Karpas-422 (cell line): ENCODE results near the gene POLR2I. TPM values are rescaled to one million over a fixed set of nuclear protein-coding genes. Genes with fewer than 3 reads are reported as not detected.
A peak's percentile ranks its signal among the peaks of the same experiment; 100 is the strongest.

Experiments
- DNase-seq: peaks from one replicate; pipeline ENCODE4 v3.0.0-alpha.2; 2015
- H2AFZ ChIP-seq: fragments of 200-600 bp; sonication (generic); 2 replicates; pipeline ENCODE4 v1.6.1; 2014; ENCODE audit warnings: antibody characterized with exemption, low read length, mixed read lengths
- H3K27ac ChIP-seq: fragments of 200-600 bp; sonication (generic); 2 replicates; pipeline ENCODE4 v1.5.1; 2014; ENCODE audit warnings: mild to moderate bottlenecking, low read length, moderate library complexity
- H3K27me3 ChIP-seq: fragments of 200-600 bp; sonication (generic); 2 replicates; pipeline ENCODE4 v1.6.1; 2014; ENCODE audit warnings: low read length, mixed read lengths
- H3K36me3 ChIP-seq: fragments of 200-600 bp; sonication (generic); 2 replicates; pipeline ENCODE4 v1.6.1; 2014; ENCODE audit warnings: low read length, mixed read lengths; ENCODE audit not compliant: insufficient read depth
- H3K4me1 ChIP-seq: fragments of 200-600 bp; sonication (generic); 2 replicates; pipeline ENCODE4 v1.6.1; 2014; ENCODE audit warnings: mild to moderate bottlenecking, low read length, mixed read lengths
- H3K4me2 ChIP-seq: fragments of 200-600 bp; sonication (generic); 2 replicates; pipeline ENCODE4 v1.6.1; 2014; ENCODE audit warnings: low read length, low read depth, mild to moderate bottlenecking; ENCODE audit not compliant: poor library complexity, severe bottlenecking
- H3K4me3 ChIP-seq: fragments of 200-600 bp; sonication (generic); 2 replicates; pipeline ENCODE4 v1.5.1; 2014; ENCODE audit warnings: mild to moderate bottlenecking, antibody characterized with exemption, low read length, mixed read lengths
- H3K79me2 ChIP-seq: fragments of 200-600 bp; sonication (generic); 2 replicates; pipeline ENCODE4 v1.6.1; 2014; ENCODE audit warnings: mild to moderate bottlenecking, low read length, mixed read lengths
- H3K9ac ChIP-seq: fragments of 200-600 bp; sonication (generic); 2 replicates; pipeline ENCODE4 v1.6.0; 2014; ENCODE audit warnings: low read length
- H3K9me2 ChIP-seq: fragments of 200-600 bp; sonication (generic), shearing (Covaris generic); replicated peaks from 2 replicates; pipeline ENCODE4 v1.6.0; 2014; ENCODE audit warnings: mild to moderate bottlenecking, low read length, moderate library complexity; ENCODE audit not compliant: insufficient read depth
- H3K9me3 ChIP-seq: fragments of 300-700, 200-600 bp; sonication (generic); 2 replicates; pipeline ENCODE4 v1.6.1; 2014; ENCODE audit warnings: low read length, mixed read lengths
- H4K20me1 ChIP-seq: fragments of 200-600 bp; sonication (generic); 2 replicates; pipeline ENCODE4 v1.6.1; 2014; ENCODE audit warnings: mild to moderate bottlenecking, antibody characterized with exemption, low read length, low read depth; ENCODE audit not compliant: insufficient read depth
- total RNA-seq: library from RNA; depleted of rRNA; stranded (reverse); fragments of >200 nt; shearing (Covaris generic); gene quantifications from 2 replicates; pipeline ENCODE4 v1.2.3, GENCODE V29; 2014; ENCODE audit warnings: low replicate concordance

The POLR2I gene
- total RNA-seq, 1 experiment from 2014 or later = 175 TPM

GRCh38 chr19:36120984-36121358 is 6.3 kb upstream of the POLR2I start:
- H3K4me2 ChIP-seq = no peak overlapping the region
- H3K4me1 ChIP-seq = peaks cover 9% of the 10 kb centered on the region
- no peak overlapping the region for H3K27ac ChIP-seq
- H3K9me3 ChIP-seq = no peaks in the 10 kb centered on the region
- no peaks in the 10 kb centered on the region for H4K20me1 ChIP-seq
- peaks cover 16% of the 10 kb centered on the region for H3K79me2 ChIP-seq
- no peak for DNase-seq
- no peak overlapping the region for H3K4me3 ChIP-seq
- no peaks in the 10 kb centered on the region for H3K9me2 ChIP-seq
- no peak overlapping the region for H2AFZ ChIP-seq
- H3K9ac ChIP-seq = no peak overlapping the region
- H3K36me3 ChIP-seq = peaks cover 5% of the 10 kb centered on the region; the same call in 1 of the 2 replicates
- no peaks in the 10 kb centered on the region for H3K27me3 ChIP-seq

- H3K4me2 ChIP-seq = no peak overlapping the region
- H3K9me3 ChIP-seq = no peaks in the 10 kb centered on the region
- H3K36me3 ChIP-seq = peaks cover 5% of the 10 kb centered on the region; the same call in 1 of the 2 replicates
- H3K27me3 ChIP-seq = no peaks in the 10 kb centered on the region
- H3K79me2 ChIP-seq = peaks cover 16% of the 10 kb centered on the region
- no peaks in the 10 kb centered on the region for H3K9me2 ChIP-seq
- H3K27ac ChIP-seq = no peak overlapping the region
- DNase-seq = no peak
- peaks cover 10% of the 10 kb centered on the region for H3K4me1 ChIP-seq
- H4K20me1 ChIP-seq = no peaks in the 10 kb centered on the region
- H3K4me3 ChIP-seq = no peak overlapping the region
- no peak overlapping the region for H3K9ac ChIP-seq
- no peak overlapping the region for H2AFZ ChIP-seq
Observed at GRCh38 chr19:36120092-36120983, 5.7 kb upstream of the POLR2I start.

DNA sequence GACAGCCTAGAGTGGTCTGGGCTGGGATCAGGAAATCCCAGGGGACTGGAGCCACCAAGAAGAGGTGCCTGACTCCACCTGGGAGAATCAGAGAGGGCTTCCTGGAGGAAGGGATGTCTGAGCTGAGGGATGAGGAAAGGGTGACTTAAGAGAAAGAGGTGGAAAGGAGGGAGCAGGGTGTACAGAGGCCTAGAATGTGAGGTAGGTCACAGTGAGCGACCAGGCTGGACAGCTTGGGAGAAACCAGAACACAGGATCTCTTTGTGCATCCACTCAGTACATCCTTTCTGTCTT is 1.6 kb upstream of the POLR2I start:
- Histone ChIP-seq H3K27me3 (no peaks in the 10 kb centered on the region), H3K4me1 (peaks cover 34% of the 10 kb centered on the region), H3K4me2 (peak overlapping the region; percentile 98), H3K36me3 (peaks cover 9% of the 10 kb centered on the region; the same call in 1 of the 2 replicates), H3K79me2 (peaks cover 25% of the 10 kb centered on the region), H3K9me3 (no peaks in the 10 kb centered on the region), H3K9ac (peak overlapping the region; percentile 79), H3K9me2 (no peaks in the 10 kb centered on the region), H3K4me3 (peak overlapping the region; percentile 86), H3K27ac (peak overlapping the region; percentile 85; the same call in 1 of the 2 replicates), H4K20me1 (peaks cover 23% of the 10 kb centered on the region; the same call in 1 of the 2 replicates), H2AFZ (no peak overlapping the region)
- no peak for DNase-seq

GRCh38 chr19:36115453-36116343 is 1.0 kb upstream of the POLR2I start, which contains the start of gene TBCB:
TSS of gene TBCB (plus strand) at chr19:36115468. CDS start at chr19:36115561, 93 bp downstream.
- Histone ChIP-seq H2AFZ (peak within 1 kb of the TSS; percentile 92; the same call in 1 of the 2 replicates), H3K4me3 (peak within 1 kb of the TSS; percentile 93), H3K27me3 (no peaks in the 10 kb centered on the region), H3K36me3 (peaks cover 9% of the 10 kb centered on the region; the same call in 1 of the 2 replicates), H3K9me3 (no peaks in the 10 kb centered on the region), H4K20me1 (peaks cover 29% of the 10 kb centered on the region; the same call in 1 of the 2 replicates), H3K79me2 (peaks cover 25% of the 10 kb centered on the region), H3K9me2 (no peaks in the 10 kb centered on the region), H3K9ac (peak within 1 kb of the TSS; percentile 86), H3K4me2 (peak within 1 kb of the TSS; percentile 98), H3K27ac (peak within 1 kb of the TSS; percentile 85), H3K4me1 (peaks cover 40% of the 10 kb centered on the region)
- DNase-seq = peak; percentile 81

DNA sequence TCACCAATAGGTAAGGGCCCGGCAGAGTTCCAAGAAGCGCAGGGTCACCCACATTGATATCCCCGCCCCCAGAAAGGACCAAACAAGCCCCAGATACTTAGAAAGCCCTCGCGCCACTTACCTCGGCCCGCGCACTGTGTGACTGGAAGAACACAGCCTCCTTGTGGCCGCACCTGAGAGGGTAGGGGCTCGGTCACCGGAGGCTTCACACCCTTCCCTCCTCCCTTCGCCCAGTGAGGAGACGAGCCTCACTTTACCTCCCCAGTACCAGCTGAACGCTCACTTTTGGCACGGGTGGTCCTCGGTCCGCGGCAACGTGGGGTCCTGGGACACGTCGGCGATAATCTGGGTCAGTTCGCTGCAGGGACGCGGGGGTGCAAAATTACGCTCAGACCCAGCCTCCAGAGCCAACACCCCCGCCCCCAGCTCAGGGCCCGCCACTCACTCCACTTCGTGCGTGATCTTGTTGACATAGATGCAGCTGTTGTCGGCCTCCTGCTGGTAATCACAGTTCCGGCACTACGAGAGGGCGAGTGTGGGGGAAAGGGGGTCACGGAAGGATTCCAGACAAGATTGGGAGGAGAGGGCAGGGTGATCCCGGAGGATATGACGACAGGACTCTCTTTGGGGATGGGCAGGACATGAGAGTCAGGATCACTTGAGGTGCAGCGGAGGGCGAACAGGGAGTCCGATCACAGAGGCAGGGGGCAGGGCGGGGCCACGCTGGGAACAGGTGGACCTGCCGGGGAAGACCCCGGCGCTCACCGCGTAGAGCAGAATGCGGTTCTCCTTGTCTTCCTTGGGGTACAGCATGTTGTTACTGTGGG is 568 bp downstream of the POLR2I start:
- Histone ChIP-seq H3K36me3 (peaks cover 9% of the 10 kb centered on the region; the same call in 1 of the 2 replicates), H3K79me2 (peaks cover 25% of the 10 kb centered on the region), H3K27me3 (no peaks in the 10 kb centered on the region), H3K9me2 (no peaks in the 10 kb centered on the region), H3K27ac (peak overlapping the region; percentile 85), H3K9ac (peak overlapping the region; percentile 86), H3K4me3 (peak overlapping the region; percentile 93), H3K9me3 (no peaks in the 10 kb centered on the region), H3K4me1 (peaks cover 56% of the 10 kb centered on the region), H3K4me2 (peak overlapping the region; percentile 98), H4K20me1 (peaks cover 29% of the 10 kb centered on the region; the same call in 1 of the 2 replicates), H2AFZ (peak overlapping the region; percentile 44; the same call in 1 of the 2 replicates)
- DNase-seq = peak; percentile 73

DNA sequence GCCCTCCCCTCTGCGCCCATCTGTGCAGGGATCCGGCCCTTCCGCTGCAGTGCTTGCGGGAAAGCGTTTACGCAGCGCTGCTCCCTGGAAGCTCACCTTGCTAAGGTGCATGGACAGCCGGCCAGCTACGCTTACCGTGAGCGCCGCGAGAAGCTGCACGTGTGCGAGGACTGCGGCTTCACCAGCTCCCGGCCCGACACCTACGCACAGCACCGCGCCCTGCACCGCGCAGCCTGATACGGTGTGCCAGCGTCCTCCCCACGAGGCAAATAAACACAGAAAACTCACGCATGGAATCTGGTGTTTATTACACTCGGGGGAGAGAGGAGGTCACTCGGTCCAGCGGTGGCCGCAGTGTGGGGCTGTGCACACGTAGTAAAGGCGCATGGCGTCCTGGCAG is 1.2 kb downstream of the POLR2I start:
- DNase-seq = no peak
- Histone ChIP-seq H3K27ac (no peak overlapping the region), H3K4me2 (peak overlapping the region; percentile 98), H3K9me2 (no peaks in the 10 kb centered on the region), H3K27me3 (no peaks in the 10 kb centered on the region), H3K4me3 (peak overlapping the region; percentile 93), H4K20me1 (peaks cover 32% of the 10 kb centered on the region; the same call in 1 of the 2 replicates), H3K4me1 (peaks cover 60% of the 10 kb centered on the region), H3K9ac (peak overlapping the region; percentile 86), H3K36me3 (peaks cover 9% of the 10 kb centered on the region; the same call in 1 of the 2 replicates), H2AFZ (no peak overlapping the region), H3K9me3 (no peaks in the 10 kb centered on the region), H3K79me2 (peaks cover 25% of the 10 kb centered on the region)

DNA sequence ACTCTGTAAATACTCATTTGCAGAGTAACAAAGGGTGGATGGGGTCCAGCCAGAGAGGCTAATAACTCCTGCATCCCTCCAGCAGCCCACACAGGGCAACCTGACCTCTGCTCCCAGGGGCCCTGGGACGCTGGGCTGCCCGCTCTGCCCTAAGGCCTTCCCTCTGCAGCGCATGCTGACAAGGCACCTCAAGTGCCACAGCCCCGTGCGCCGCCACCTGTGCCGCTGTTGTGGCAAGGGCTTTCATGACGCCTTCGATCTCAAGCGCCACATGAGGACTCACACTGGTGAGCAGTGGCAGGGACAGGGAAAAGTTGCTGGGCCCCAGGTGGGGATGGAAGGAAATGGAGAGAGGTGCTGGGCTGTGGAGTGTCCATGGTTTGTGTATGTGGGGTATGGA is 2.0 kb downstream of the POLR2I start:
- H2AFZ ChIP-seq = no peak overlapping the region
- H3K4me2 ChIP-seq = no peak overlapping the region
- H3K36me3 ChIP-seq = peaks cover 9% of the 10 kb centered on the region; the same call in 1 of the 2 replicates
- DNase-seq = no peak
- no peak overlapping the region for H3K9ac ChIP-seq
- H3K4me3 ChIP-seq = no peak overlapping the region
- peaks cover 36% of the 10 kb centered on the region for H4K20me1 ChIP-seq
- no peaks in the 10 kb centered on the region for H3K9me3 ChIP-seq
- H3K27ac ChIP-seq = no peak overlapping the region
- H3K4me1 ChIP-seq = peaks cover 60% of the 10 kb centered on the region
- H3K79me2 ChIP-seq = peaks cover 20% of the 10 kb centered on the region
- no peaks in the 10 kb centered on the region for H3K27me3 ChIP-seq
- H3K9me2 ChIP-seq = no peaks in the 10 kb centered on the region
